ENCODE data around the gene KIF5A.

DNA sequence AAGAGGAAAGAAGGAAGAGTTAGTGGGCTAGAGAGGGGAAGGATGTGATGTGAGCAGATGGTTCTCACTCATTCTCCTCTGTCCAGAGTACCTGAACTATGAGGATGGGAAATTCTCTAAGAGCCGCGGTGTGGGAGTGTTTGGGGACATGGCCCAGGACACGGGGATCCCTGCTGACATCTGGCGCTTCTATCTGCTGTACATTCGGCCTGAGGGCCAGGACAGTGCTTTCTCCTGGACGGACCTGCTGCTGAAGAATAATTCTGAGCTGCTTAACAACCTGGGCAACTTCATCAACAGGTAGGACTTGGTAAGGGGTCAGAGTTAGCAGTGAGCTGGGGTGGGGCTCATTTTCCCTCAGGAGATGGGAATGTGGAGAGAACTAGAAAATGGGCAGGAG is 37.2 kb upstream of the KIF5A start:
- TF ChIP-seq, protein P1, sequence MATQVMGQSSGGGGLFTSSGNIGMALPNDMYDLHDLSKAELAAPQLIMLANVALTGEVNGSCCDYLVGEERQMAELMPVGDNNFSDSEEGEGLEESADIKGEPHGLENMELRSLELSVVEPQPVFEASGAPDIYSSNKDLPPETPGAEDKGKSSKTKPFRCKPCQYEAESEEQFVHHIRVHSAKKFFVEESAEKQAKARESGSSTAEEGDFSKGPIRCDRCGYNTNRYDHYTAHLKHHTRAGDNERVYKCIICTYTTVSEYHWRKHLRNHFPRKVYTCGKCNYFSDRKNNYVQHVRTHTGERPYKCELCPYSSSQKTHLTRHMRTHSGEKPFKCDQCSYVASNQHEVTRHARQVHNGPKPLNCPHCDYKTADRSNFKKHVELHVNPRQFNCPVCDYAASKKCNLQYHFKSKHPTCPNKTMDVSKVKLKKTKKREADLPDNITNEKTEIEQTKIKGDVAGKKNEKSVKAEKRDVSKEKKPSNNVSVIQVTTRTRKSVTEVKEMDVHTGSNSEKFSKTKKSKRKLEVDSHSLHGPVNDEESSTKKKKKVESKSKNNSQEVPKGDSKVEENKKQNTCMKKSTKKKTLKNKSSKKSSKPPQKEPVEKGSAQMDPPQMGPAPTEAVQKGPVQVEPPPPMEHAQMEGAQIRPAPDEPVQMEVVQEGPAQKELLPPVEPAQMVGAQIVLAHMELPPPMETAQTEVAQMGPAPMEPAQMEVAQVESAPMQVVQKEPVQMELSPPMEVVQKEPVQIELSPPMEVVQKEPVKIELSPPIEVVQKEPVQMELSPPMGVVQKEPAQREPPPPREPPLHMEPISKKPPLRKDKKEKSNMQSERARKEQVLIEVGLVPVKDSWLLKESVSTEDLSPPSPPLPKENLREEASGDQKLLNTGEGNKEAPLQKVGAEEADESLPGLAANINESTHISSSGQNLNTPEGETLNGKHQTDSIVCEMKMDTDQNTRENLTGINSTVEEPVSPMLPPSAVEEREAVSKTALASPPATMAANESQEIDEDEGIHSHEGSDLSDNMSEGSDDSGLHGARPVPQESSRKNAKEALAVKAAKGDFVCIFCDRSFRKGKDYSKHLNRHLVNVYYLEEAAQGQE (IDR thresholded peaks at IDR 0.05; ENCODE audit: low read depth): 0 out of 2 replicates have a peak, but pooled peaks have one; percentile 8
- no peak for TF ChIP-seq FOXM1 (IDR thresholded peaks at IDR 0.05; ENCODE audit: borderline replicate concordance, low read depth)
- TF ChIP-seq EP300 (IDR thresholded peaks at IDR 0.05; ENCODE audit: borderline replicate concordance): no peak
- no peak for TF ChIP-seq ZBTB7A (IDR thresholded peaks at IDR 0.05; ENCODE audit: low read depth)
- no peak for TF ChIP-seq CEBPB (IDR thresholded peaks at IDR 0.05)
- no peak for TF ChIP-seq YY1 (IDR thresholded peaks at IDR 0.05; ENCODE audit: low read depth)

Measured in Ishikawa (cell line).